GM10266 (cell line): ENCODE data around the gene MYO1F.
A peak's percentile ranks its signal among the peaks of the same experiment; 100 is the strongest.
"Not testable (repeated sequence)": the region's sequence is repeated elsewhere in the genome, so short reads cannot be mapped to it uniquely, and the experiment has no call there.

Experiments used
- DNase-seq: peaks from one replicate; pipeline ENCODE4 v3.0.0; 2012; ENCODE audit errors: extremely low spot score
- CTCF ChIP-seq: IDR thresholded peaks from 2 replicates; pipeline ENCODE4 v1.5.1; 2012; ENCODE audit warnings: mild to moderate bottlenecking, low read depth; ENCODE audit not compliant: control insufficient read depth, insufficient read depth; ENCODE audit errors: missing control alignments

Gene MYO1F

GRCh38 chr19:8584965-8585893, 8.0 kb upstream of the MYO1F start:
- TF ChIP-seq CTCF: no peak

GRCh38 chr19:8580710-8581281, 3.6 kb upstream of the MYO1F start:
- DNase-seq: peak; percentile 88
- TF ChIP-seq CTCF: peak; percentile 100

More at GRCh38 chr19:8584965-8585893, 8.0 kb upstream of the MYO1F start:
- peak; percentile 51 for DNase-seq

GRCh38 chr19:8578642-8579265, 1.5 kb upstream of the MYO1F start:
- TF ChIP-seq CTCF: peak; percentile 85
- DNase-seq: peak; percentile 84

- no peak for DNase-seq
- TF ChIP-seq CTCF: no peak
These were observed 499 bp upstream of the MYO1F start for GRCh38 chr19:8577741-8578140.

GRCh38 chr19:8576273-8576993, 809 bp downstream of the MYO1F start:
- no peak for TF ChIP-seq CTCF

GRCh38 chr19:8575467-8575997, 1.7 kb downstream of the MYO1F start:
- TF ChIP-seq CTCF: no peak

More at GRCh38 chr19:8576273-8576993, 809 bp downstream of the MYO1F start:
- DNase-seq: no peak

GRCh38 chr19:8574619-8574922, 2.7 kb downstream of the MYO1F start:
- DNase-seq: not testable (repeated sequence)

More at GRCh38 chr19:8575467-8575997, 1.7 kb downstream of the MYO1F start:
- no peak for DNase-seq
